Mammary epithelial cell (primary cell): ENCODE measurements around the gene TMEM140.

Experiments used
- CTCF ChIP-seq, 2 donors: IDR thresholded peaks in 1 of 2; conservative IDR thresholded peaks in 1 of 2; 2 replicates each; pipeline ENCODE4 v1.5.1; 2011 to 2012; ENCODE audit warnings: inconsistent platforms in 2 of 2, low read length in 2 of 2, mild to moderate bottlenecking in 2 of 2, control low read depth in 1 of 2, low read depth in 1 of 2; ENCODE audit not compliant: insufficient read depth in 1 of 2; ENCODE audit errors: extremely low read depth in 1 of 2
- EZH2 ChIP-seq: IDR thresholded peaks from 2 replicates; pipeline ENCODE4 v1.6.1; 2012; ENCODE audit warnings: low read length, inconsistent platforms, borderline replicate concordance

- no peak for TF ChIP-seq CTCF (conservative IDR thresholded peaks at IDR 0.05 in 1 of 2, IDR thresholded peaks at IDR 0.05 in 1 of 2; ENCODE audit: extremely low read depth in 1 of 2, insufficient read depth in 1 of 2, low read depth in 1 of 2, low read length in 2 of 2)
- TF ChIP-seq EZH2 = no peak
Measured at GRCh38 chr7:135189961-135190360, 42.1 kb downstream of the TMEM140 start.
